Activated B cell treated with CpG ODN at 0.5 μM for 24 hours (primary cell): Measurements from ENCODE around the gene C12orf75. TPM values are rescaled to one million over a fixed set of nuclear protein-coding genes. Genes with fewer than 3 reads are reported as not detected.
"Not testable (repeated sequence)": the region's sequence is repeated elsewhere in the genome, so short reads cannot be mapped to it uniquely, and the experiment has no call there.

Experiments
- ATAC-seq: fragments of 200-7000 bp; cut with Tn5 transposase; one replicate; pipeline ENCODE4 v1.10.0; 2021; ENCODE audit warnings: low read depth, mild to moderate bottlenecking, moderate library complexity
- CTCF ChIA-PET: fragments of 350-600 bp; sonication (Branson Sonifier 250); formaldehyde crosslinking; loops from one replicate; lab custom pipeline; 2021; ENCODE audit warnings: antibody characterized with exemption; lab: Charles Lee
- POLR2A ChIA-PET: fragments of 350-600 bp; sonication (Branson Sonifier 250); formaldehyde crosslinking; loops from one replicate; lab custom pipeline; 2021; ENCODE audit warnings: antibody characterized with exemption; lab: Charles Lee
- DNase-seq: peaks from one replicate; pipeline ENCODE4 v3.0.0; 2022
- H3K27ac Mint-ChIP-seq: one replicate; pipeline ENCODE4 v1.8.0; 2020; ENCODE audit warnings: mixed read lengths
- H3K27me3 Mint-ChIP-seq: one replicate; pipeline ENCODE4 v1.8.0; 2021; ENCODE audit warnings: mixed read lengths
- H3K36me3 Mint-ChIP-seq: one replicate; pipeline ENCODE4 v1.8.0; 2021; ENCODE audit warnings: low read depth, mixed read lengths
- H3K4me1 Mint-ChIP-seq: one replicate; pipeline ENCODE4 v1.8.0; 2021; ENCODE audit warnings: mixed read lengths
- H3K4me3 Mint-ChIP-seq: one replicate; pipeline ENCODE4 v1.8.0; 2020; ENCODE audit warnings: mild to moderate bottlenecking, mixed read lengths
- H3K9me3 Mint-ChIP-seq: one replicate; pipeline ENCODE4 v1.8.0; 2020; ENCODE audit warnings: mixed read lengths
- CTCF ChIP-seq: fragments of 200-600 bp; IDR thresholded peaks from one replicate; pipeline ENCODE4 v1.8.0; 2022; ENCODE audit warnings: antibody characterized with exemption, mild to moderate bottlenecking
- intact Hi-C: fragments of 100-400 bp; cut with micrococcal nuclease; formaldehyde crosslinking; loops from one replicate; pipeline ENCODE4 v1.15.1; 2024
- total RNA-seq: library from RNA; stranded (reverse); gene quantifications from 2 replicates; pipeline ENCODE4 v1.2.3, GENCODE V29; 2022

The C12orf75 gene
- total RNA-seq, 1 donor from 2014 or later: 37.1 TPM

DNA sequence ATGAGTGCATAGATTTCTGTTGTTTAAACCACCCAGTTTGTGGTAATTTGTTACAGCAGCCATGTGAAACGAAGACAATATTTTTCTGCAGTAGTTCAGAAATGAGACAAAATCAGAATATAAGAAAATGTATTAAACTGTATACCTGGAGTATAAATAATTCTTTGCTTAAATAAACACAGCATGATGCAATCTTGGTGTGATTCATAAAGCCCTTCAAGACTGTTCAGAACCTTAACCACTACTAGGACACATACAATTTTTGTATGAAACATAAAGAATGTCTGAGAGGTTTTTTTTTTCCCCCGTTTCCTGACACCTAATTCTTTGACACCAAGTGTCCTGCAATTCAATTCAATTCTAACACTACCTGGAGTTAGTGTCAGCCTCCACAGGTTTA, 10.5 kb downstream of the C12orf75 start:
- H3K4me3 Mint-ChIP-seq: no peak overlapping the region
- no peak overlapping the region for H3K27ac Mint-ChIP-seq
- ChIA-PET CTCF (no interaction called here), POLR2A (no interaction called here)
- H3K4me1 Mint-ChIP-seq: peaks cover 11% of the 10 kb centered on the region
- no peaks in the 10 kb centered on the region for H3K27me3 Mint-ChIP-seq
- H3K9me3 Mint-ChIP-seq: peaks cover 15% of the 10 kb centered on the region
- intact Hi-C loops: no loop called here
- peaks cover 17% of the 10 kb centered on the region for H3K36me3 Mint-ChIP-seq
- ATAC-seq: no peak
- DNase-seq: no peak
- TF ChIP-seq CTCF: no peak

DNA sequence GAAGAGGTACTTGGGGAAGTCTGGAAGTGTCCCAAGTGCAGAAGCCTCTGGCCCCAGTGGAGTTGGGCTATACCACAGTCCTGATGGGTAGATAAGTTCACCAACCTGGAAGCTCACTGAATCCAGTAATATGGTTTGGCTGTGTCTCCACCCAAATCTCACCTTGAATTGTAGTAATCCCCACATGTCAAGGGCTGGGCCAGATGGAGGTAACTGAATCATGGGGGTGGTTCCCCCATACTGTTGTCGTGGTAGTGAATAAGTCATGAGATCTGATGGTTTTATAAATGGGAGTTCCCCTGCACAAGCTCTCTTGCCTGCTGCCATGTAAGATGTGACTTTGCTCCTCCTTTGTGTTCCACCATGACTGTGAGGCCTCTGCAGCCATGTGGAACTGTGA, 11.1 kb downstream of the C12orf75 start:
- POLR2A ChIA-PET, ATAC-seq, H3K27me3 Mint-ChIP-seq, intact Hi-C loops, CTCF ChIA-PET, H3K4me3 Mint-ChIP-seq, DNase-seq: not testable (repeated sequence)
- H3K27ac Mint-ChIP-seq: peak overlapping the region; percentile 30
- peaks cover 15% of the 10 kb centered on the region for H3K9me3 Mint-ChIP-seq
- peaks cover 10% of the 10 kb centered on the region for H3K4me1 Mint-ChIP-seq
- H3K36me3 Mint-ChIP-seq: peaks cover 17% of the 10 kb centered on the region

GRCh38 chr12:105342464-105342863, 12.0 kb downstream of the C12orf75 start:
- Mint-ChIP-seq H3K27me3 (no peaks in the 10 kb centered on the region), H3K9me3 (peaks cover 15% of the 10 kb centered on the region), H3K4me1 (peaks cover 7% of the 10 kb centered on the region), H3K36me3 (peaks cover 17% of the 10 kb centered on the region), H3K4me3 (no peak overlapping the region), H3K27ac (no peak overlapping the region)
- TF ChIP-seq CTCF: no peak
- DNase-seq (no peak), ATAC-seq (no peak)
- intact Hi-C loops: no loop called here
- CTCF ChIA-PET: no interaction called here
- POLR2A ChIA-PET: no interaction called here

DNA sequence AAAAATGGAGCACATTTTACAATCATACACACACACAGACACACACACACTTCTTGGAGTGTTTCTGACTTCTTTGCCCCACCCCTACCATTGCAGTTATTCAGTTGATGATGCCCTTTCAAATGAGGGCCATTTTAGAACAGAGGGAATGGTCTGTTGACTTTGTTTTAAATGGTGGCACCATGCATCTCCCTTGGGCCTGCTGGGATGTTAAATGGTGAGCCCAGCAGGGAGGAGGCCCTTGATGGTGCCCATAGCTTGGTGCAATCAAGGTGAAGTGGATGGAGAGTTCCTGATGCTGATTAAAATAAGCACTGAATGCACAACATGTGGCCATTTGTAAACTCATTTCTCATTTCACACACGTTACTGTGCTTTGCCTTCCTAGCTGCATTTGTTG, 13.3 kb downstream of the C12orf75 start:
- H3K4me1 Mint-ChIP-seq: peaks cover 7% of the 10 kb centered on the region
- POLR2A ChIA-PET: no interaction called here

GRCh38 chr12:105347499-105347898, 17.0 kb downstream of the C12orf75 start:
- Mint-ChIP-seq H3K4me1 (peaks cover 18% of the 10 kb centered on the region), H3K9me3 (peaks cover 7% of the 10 kb centered on the region), H3K27ac (no peak overlapping the region), H3K4me3 (no peak overlapping the region), H3K27me3 (no peaks in the 10 kb centered on the region), H3K36me3 (no peaks in the 10 kb centered on the region)
- POLR2A ChIA-PET: no interaction called here
- DNase-seq: no peak
- no peak for TF ChIP-seq CTCF
- no peak for ATAC-seq
- intact Hi-C loops: no loop called here
- CTCF ChIA-PET: no interaction called here

More for the DNA sequence above, 13.3 kb downstream of the C12orf75 start:
- no peak for TF ChIP-seq CTCF
- CTCF ChIA-PET: no interaction called here
- intact Hi-C loops: no loop called here
- Mint-ChIP-seq H3K36me3 (peaks cover 17% of the 10 kb centered on the region), H3K4me3 (no peak overlapping the region), H3K27me3 (no peaks in the 10 kb centered on the region), H3K9me3 (peaks cover 15% of the 10 kb centered on the region), H3K27ac (no peak overlapping the region)
- no peak for ATAC-seq
- no peak for DNase-seq

DNA sequence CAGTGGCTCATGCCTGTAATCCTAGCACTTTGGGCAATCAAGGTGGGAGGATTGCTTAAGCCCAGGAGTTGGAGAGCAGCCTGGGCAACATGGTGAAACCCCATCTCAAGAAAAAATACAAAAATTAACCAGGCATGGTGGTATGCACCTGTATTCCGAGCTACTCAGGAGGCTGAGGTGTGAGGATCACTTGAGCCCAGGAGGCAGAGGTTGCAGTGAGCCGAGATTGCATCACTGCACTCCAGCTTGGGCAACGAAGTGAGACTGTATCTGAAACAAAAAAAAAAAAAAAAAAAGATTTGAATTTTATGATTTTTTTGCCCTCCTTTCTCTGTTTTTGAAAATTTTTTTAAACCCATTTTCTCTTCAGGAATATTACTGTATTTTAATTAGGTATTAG, 17.7 kb downstream of the C12orf75 start:
- Mint-ChIP-seq H3K9me3 (peaks cover 7% of the 10 kb centered on the region), H3K36me3 (no peaks in the 10 kb centered on the region), H3K27me3 (no peaks in the 10 kb centered on the region), H3K4me3 (no peak overlapping the region), H3K4me1 (peaks cover 24% of the 10 kb centered on the region), H3K27ac (no peak overlapping the region)
- no peak for DNase-seq
- intact Hi-C loops: no loop called here
- CTCF ChIA-PET: no interaction called here
- no peak for ATAC-seq
- POLR2A ChIA-PET: no interaction called here
- no peak for TF ChIP-seq CTCF
